HL-60 (cell line): Measurements from ENCODE around the gene PRR18.
A peak's percentile ranks its signal among the peaks of the same experiment; 100 is the strongest.

Experiments used
- DNase-seq, 2 experiments: peaks; one replicate each; pipeline ENCODE4 v3.0.0-alpha.2; 2010 to 2020; ENCODE audit warnings: low read depth in 1 of 2, low spot score in 1 of 2
- H3K27ac ChIP-seq: fragments of 250-450 bp; sonication (Bioruptor Pico); replicated peaks from 2 replicates; pipeline ENCODE4 v1.5.1; 2020; ENCODE audit warnings: mild to moderate bottlenecking, moderate library complexity
- H3K27me3 ChIP-seq: fragments of 250-450 bp; sonication (Bioruptor Pico); 2 replicates; pipeline ENCODE4 v1.5.1; 2021; ENCODE audit warnings: mild to moderate bottlenecking, moderate library complexity; ENCODE audit not compliant: insufficient read depth, poor library complexity, severe bottlenecking
- H3K4me3 ChIP-seq: replicated peaks from 2 replicates; pipeline ENCODE4 v1.5.1; 2011; ENCODE audit warnings: mild to moderate bottlenecking, control low read depth, low read length; ENCODE audit not compliant: insufficient read depth
- CTCF ChIP-seq: IDR thresholded peaks from one replicate; pipeline ENCODE4 v1.5.1; 2011; ENCODE audit warnings: low read length, control low read depth, inconsistent platforms; ENCODE audit not compliant: insufficient read depth
- GABPA ChIP-seq: IDR thresholded peaks from 2 replicates; pipeline ENCODE4 v1.6.1; 2012; ENCODE audit warnings: low read depth
- POLR2AphosphoS5 ChIP-seq: IDR thresholded peaks from 2 replicates; pipeline ENCODE4 v1.6.1; 2012; ENCODE audit warnings: low read depth
- REST ChIP-seq: IDR thresholded peaks from 2 replicates; pipeline ENCODE4 v1.6.1; 2012; ENCODE audit warnings: low read depth; ENCODE audit not compliant: insufficient replicate concordance
- SPI1 ChIP-seq: IDR thresholded peaks from 2 replicates; pipeline ENCODE4 v1.6.1; 2012; ENCODE audit warnings: low read depth, mild to moderate bottlenecking, borderline replicate concordance

PRR18 gene

GRCh38 chr6:166306378-166307081 is 1.7 kb downstream of the PRR18 start:
- Histone ChIP-seq H3K27me3 (peaks cover 35% of the 10 kb centered on the region), H3K27ac (no peak overlapping the region), H3K4me3 (no peak overlapping the region)
- TF ChIP-seq GABPA (no peak), SPI1 (no peak), POLR2AphosphoS5 (no peak), CTCF (no peak), REST (no peak)
- DNase-seq = no peak

GRCh38 chr6:166305562-166306117 is 2.6 kb downstream of the PRR18 start:
- Histone ChIP-seq H3K4me3 (no peak overlapping the region), H3K27ac (no peak overlapping the region), H3K27me3 (peaks cover 35% of the 10 kb centered on the region)
- no peak for DNase-seq
- TF ChIP-seq POLR2AphosphoS5 = no peak
- TF ChIP-seq CTCF = no peak
- no peak for TF ChIP-seq GABPA
- no peak for TF ChIP-seq SPI1
- TF ChIP-seq REST = no peak

- TF ChIP-seq GABPA (no peak), CTCF (no peak), POLR2AphosphoS5 (no peak), SPI1 (no peak), REST (peak; percentile 56)
- Histone ChIP-seq H3K27me3 (peaks cover 30% of the 10 kb centered on the region), H3K27ac (no peak overlapping the region), H3K4me3 (no peak overlapping the region)
- no peak for DNase-seq
Observed at GRCh38 chr6:166304106-166304505, 4.1 kb downstream of the PRR18 start.
